Measurements from ENCODE around the gene SESTD1.

GRCh38 chr2:179247318-179248023, 17.2 kb downstream of the SESTD1 start:
- TF ChIP-seq CTCF (IDR thresholded peaks at IDR 0.05) (no peak), POLR2A (IDR thresholded peaks at IDR 0.05) (no peak), POLR2AphosphoS5 (IDR thresholded peaks at IDR 0.05) (no peak), EP300 (IDR thresholded peaks at IDR 0.05) (no peak)
